HCT116 (cell line): ENCODE results near the gene URB1. TPM values are rescaled to one million over a fixed set of nuclear protein-coding genes. Genes with fewer than 3 reads are reported as not detected.

ENCODE experiments used
- ATAC-seq: fragments of 200-7000 bp; cut with Tn5 transposase; 2 replicates; pipeline ENCODE4 v1.9.1; 2020; ENCODE audit warnings: mild to moderate bottlenecking, moderate library complexity
- BruUV-seq: library from RNA; stranded (reverse); fragments of 400-500 nt; replicated peaks from 2 replicates; lab custom pipeline; 2021; lab: Mats Ljungman, UMichigan
- CTCF ChIA-PET: fragments of 300-600 bp; sonication (Branson Sonifier 250); formaldehyde crosslinking; loops from one replicate; lab custom pipeline; 2021; ENCODE audit warnings: antibody characterized with exemption; lab: Charles Lee
- POLR2A ChIA-PET: fragments of 300-600, 350-600 bp; sonication (Branson Sonifier 250); formaldehyde crosslinking; loops from one replicate; lab custom pipeline; 2021; ENCODE audit warnings: antibody characterized with exemption; lab: Charles Lee
- RAD21 ChIA-PET, 2 experiments: fragments of 300-600 bp; sonication (Branson Sonifier 250); formaldehyde crosslinking; loops; one replicate each; lab custom pipeline; 2023; ENCODE audit warnings: low total read pairs in 2 of 2; ENCODE audit not compliant: uncharacterized antibody in 2 of 2, unreplicated experiment in 2 of 2, low non-redundant PET in 1 of 2; lab: Charles Lee
- DNase-seq: peaks from one replicate; pipeline ENCODE4 v3.0.0-alpha.2; 2010; ENCODE audit warnings: low read depth, low spot score
- H2AFZ ChIP-seq: fragments of 200-600 bp; shearing (Covaris generic), sonication (generic); 2 replicates; pipeline ENCODE4 v1.6.1; 2017; ENCODE audit warnings: low read depth, mixed run types, mixed read lengths, antibody characterized with exemption, low read length; ENCODE audit not compliant: poor library complexity, severe bottlenecking
- H3K27ac ChIP-seq: 2 replicates; pipeline ENCODE4 v1.5.1; 2012; ENCODE audit warnings: low read depth, low read length
- H3K27me3 ChIP-seq: fragments of 200-600 bp; sonication (generic); 2 replicates; pipeline ENCODE4 v1.6.1; 2016; ENCODE audit warnings: mixed run types, low read length, mixed read lengths; ENCODE audit not compliant: insufficient read depth
- H3K36me3 ChIP-seq, 2 experiments: fragments of 200-500 bp in 1 of 2; fragments of 200-600 bp in 1 of 2; sonication (Bioruptor generic) in 1 of 2; sonication (generic) in 1 of 2; 2 replicates each; pipeline versions ENCODE4 v1.5.1 to v1.6.1; 2014 to 2016; ENCODE audit warnings: low read length in 2 of 2, inconsistent platforms in 1 of 2, mixed read lengths in 1 of 2, mixed run types in 1 of 2; ENCODE audit not compliant: insufficient read depth in 2 of 2, control insufficient read depth in 1 of 2
- H3K4me1 ChIP-seq, 2 experiments: fragments of 200-600 bp in 1 of 2; sonication (generic) in 1 of 2; 2 replicates each; pipeline versions ENCODE4 v1.5.1 to v1.6.1; 2012 to 2017; ENCODE audit warnings: low read length in 2 of 2, inconsistent platforms in 1 of 2, mild to moderate bottlenecking in 1 of 2, mixed read lengths in 1 of 2, mixed run types in 1 of 2, moderate library complexity in 1 of 2; ENCODE audit not compliant: insufficient read depth in 2 of 2, control insufficient read depth in 1 of 2
- H3K4me2 ChIP-seq: fragments of 200-600 bp; sonication (generic); 2 replicates; pipeline ENCODE4 v1.6.1; 2017; ENCODE audit warnings: mixed run types, low read length, mixed read lengths
- H3K4me3 ChIP-seq, 2 experiments: fragments of 200-600 bp in 1 of 2; sonication (generic) in 1 of 2; replicated peaks in 1 of 2; 2 replicates each; pipeline ENCODE4 v1.5.1; 2011 to 2016; ENCODE audit warnings: low read length in 2 of 2, control low read depth in 1 of 2, low read depth in 1 of 2, mild to moderate bottlenecking in 1 of 2, mixed read lengths in 1 of 2, mixed run types in 1 of 2
- H3K79me2 ChIP-seq: fragments of 200-600 bp; sonication (generic); 2 replicates; pipeline ENCODE4 v1.6.1; 2017; ENCODE audit warnings: mild to moderate bottlenecking, mixed run types, low read length, moderate library complexity, mixed read lengths; ENCODE audit not compliant: insufficient read depth
- H3K9ac ChIP-seq: fragments of 200-600 bp; sonication (generic); 2 replicates; pipeline ENCODE4 v1.6.1; 2016; ENCODE audit warnings: low read length, mixed read lengths
- H3K9me2 ChIP-seq: fragments of 200-600 bp; sonication (generic), shearing (Covaris generic); 2 replicates; pipeline ENCODE4 v1.6.1; 2017; ENCODE audit warnings: mixed run types, mild to moderate bottlenecking, moderate library complexity; ENCODE audit not compliant: insufficient read depth
- H3K9me3 ChIP-seq, 2 experiments: fragments of 200-500 bp in 1 of 2; fragments of 200-600 bp in 1 of 2; sonication (Bioruptor generic) in 1 of 2; sonication (generic) in 1 of 2; 2 replicates each; pipeline ENCODE4 v1.6.1; 2014 to 2017; ENCODE audit warnings: low read length in 2 of 2, mixed read lengths in 2 of 2, inconsistent platforms in 1 of 2, low read depth in 1 of 2, mild to moderate bottlenecking in 1 of 2, mixed run types in 1 of 2, moderate library complexity in 1 of 2; ENCODE audit not compliant: control insufficient read depth in 1 of 2, insufficient read depth in 1 of 2
- H4K20me1 ChIP-seq: fragments of 200-600 bp; sonication (generic), shearing (Covaris generic); 2 replicates; pipeline ENCODE4 v1.6.1; 2017; ENCODE audit warnings: mixed run types, mild to moderate bottlenecking, moderate library complexity; ENCODE audit not compliant: insufficient read depth
- CBX3 ChIP-seq: IDR thresholded peaks from 2 replicates; pipeline ENCODE4 v1.6.1; 2012; ENCODE audit warnings: low read depth
- SP1 ChIP-seq: IDR thresholded peaks from 2 replicates; pipeline ENCODE4 v1.6.1; 2012; ENCODE audit warnings: low read depth
- SRF ChIP-seq: IDR thresholded peaks from 2 replicates; pipeline ENCODE4 v1.6.1; 2012; ENCODE audit warnings: low read depth
- TCF7L2 ChIP-seq: IDR thresholded peaks from 2 replicates; pipeline ENCODE4 v1.7.0; 2011; ENCODE audit warnings: borderline replicate concordance, inconsistent platforms; ENCODE audit not compliant: insufficient read depth, insufficient read length; ENCODE audit errors: extremely low read depth
- YY1 ChIP-seq: IDR thresholded peaks from 2 replicates; pipeline ENCODE4 v1.6.1; 2011; ENCODE audit warnings: low read length, low read depth, moderate library complexity, mild to moderate bottlenecking; ENCODE audit not compliant: insufficient replicate concordance; ENCODE audit errors: extremely low read depth
- ZBTB33 ChIP-seq: IDR thresholded peaks from 2 replicates; pipeline ENCODE4 v1.6.1; 2011; ENCODE audit warnings: mild to moderate bottlenecking, low read length, moderate library complexity; ENCODE audit not compliant: insufficient replicate concordance; ENCODE audit errors: extremely low read depth
- intact Hi-C: fragments of 100-400 bp; cut with micrococcal nuclease; formaldehyde crosslinking; loops from 2 replicates; pipeline ENCODE4 v1.10.0; 2022
- total RNA-seq: library from RNA; stranded (reverse); gene quantifications from one replicate; pipeline ENCODE4 v1.2.1, GENCODE V29; 2021; ENCODE audit not compliant: unreplicated experiment
- TF ChIP-seq, protein P1 (sequence below), 3 experiments: fragments of 200-600 bp in 1 of 3; sonication (generic) in 1 of 3; IDR thresholded peaks in 2 of 3; conservative IDR thresholded peaks in 1 of 3; 2 replicates each; pipeline ENCODE4 v1.5.1; 2012 to 2017; ENCODE audit warnings: low read depth in 2 of 3, low read length in 2 of 3, antibody characterized with exemption in 1 of 3, borderline replicate concordance in 1 of 3, control low read depth in 1 of 3, mild to moderate bottlenecking in 1 of 3, mixed read lengths in 1 of 3, mixed run types in 1 of 3, moderate library complexity in 1 of 3; ENCODE audit not compliant: insufficient read depth in 1 of 3

URB1 gene
- total RNA-seq, 1 experiment from 2014 or later: 28.3 TPM

DNA sequence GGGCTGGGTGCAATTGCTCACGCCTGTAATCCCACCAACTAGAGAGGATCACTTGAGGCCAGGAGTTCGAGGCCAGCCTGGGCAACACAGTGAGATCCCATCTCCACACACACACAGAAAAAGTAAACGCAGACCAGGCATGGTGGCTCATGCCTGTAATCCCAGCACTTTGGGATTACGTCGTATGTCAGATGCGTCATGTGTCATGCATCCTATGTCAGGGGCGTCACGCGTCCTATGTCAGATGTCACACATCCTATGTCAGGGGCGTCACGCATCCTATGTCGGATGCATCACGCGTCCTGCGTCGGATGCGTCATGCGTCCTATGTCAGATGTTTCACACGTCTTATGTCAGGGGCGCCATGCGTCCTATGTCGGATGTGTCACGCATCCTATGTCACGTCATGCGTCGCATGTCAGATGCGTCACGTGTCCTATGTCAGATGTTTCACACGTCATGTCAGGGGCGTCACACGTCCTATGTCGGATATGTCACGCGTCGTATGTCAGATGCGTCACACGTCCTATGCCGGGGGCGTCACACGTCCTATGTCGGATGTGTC is 92.6 kb downstream of the URB1 start:
- Histone ChIP-seq H3K27ac (no peak overlapping the region), H3K4me3 (no peak overlapping the region), H3K27me3 (no peaks in the 10 kb centered on the region), H3K36me3 (peaks cover 0 to 10% of the 10 kb centered on the region in 2 experiments; a peak in 2 of 4 replicates), H3K9ac (no peak overlapping the region), H4K20me1 (no peaks in the 10 kb centered on the region), H3K4me1 (no peaks in the 10 kb centered on the region), H2AFZ (no peak overlapping the region), H3K9me3 (no peaks in the 10 kb centered on the region), H3K9me2 (no peaks in the 10 kb centered on the region), H3K79me2 (no peaks in the 10 kb centered on the region), H3K4me2 (no peak overlapping the region)
- ChIA-PET CTCF (no interaction called here), RAD21 (no interaction called here), POLR2A (no interaction called here)
- ATAC-seq: no peak
- intact Hi-C loops: no loop called here
- no TSS peak for BruUV-seq
- TF ChIP-seq ZBTB33 (no peak), SP1 (no peak), SRF (no peak), CBX3 (no peak), TCF7L2 (no peak), YY1 (no peak)
- TF ChIP-seq, protein P1, sequence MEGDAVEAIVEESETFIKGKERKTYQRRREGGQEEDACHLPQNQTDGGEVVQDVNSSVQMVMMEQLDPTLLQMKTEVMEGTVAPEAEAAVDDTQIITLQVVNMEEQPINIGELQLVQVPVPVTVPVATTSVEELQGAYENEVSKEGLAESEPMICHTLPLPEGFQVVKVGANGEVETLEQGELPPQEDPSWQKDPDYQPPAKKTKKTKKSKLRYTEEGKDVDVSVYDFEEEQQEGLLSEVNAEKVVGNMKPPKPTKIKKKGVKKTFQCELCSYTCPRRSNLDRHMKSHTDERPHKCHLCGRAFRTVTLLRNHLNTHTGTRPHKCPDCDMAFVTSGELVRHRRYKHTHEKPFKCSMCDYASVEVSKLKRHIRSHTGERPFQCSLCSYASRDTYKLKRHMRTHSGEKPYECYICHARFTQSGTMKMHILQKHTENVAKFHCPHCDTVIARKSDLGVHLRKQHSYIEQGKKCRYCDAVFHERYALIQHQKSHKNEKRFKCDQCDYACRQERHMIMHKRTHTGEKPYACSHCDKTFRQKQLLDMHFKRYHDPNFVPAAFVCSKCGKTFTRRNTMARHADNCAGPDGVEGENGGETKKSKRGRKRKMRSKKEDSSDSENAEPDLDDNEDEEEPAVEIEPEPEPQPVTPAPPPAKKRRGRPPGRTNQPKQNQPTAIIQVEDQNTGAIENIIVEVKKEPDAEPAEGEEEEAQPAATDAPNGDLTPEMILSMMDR (IDR thresholded peaks at IDR 0.05 in 2 of 3, conservative IDR thresholded peaks at IDR 0.05 in 1 of 3; ENCODE audit: borderline replicate concordance in 1 of 3, insufficient read depth in 1 of 3, low read depth in 2 of 3, low read length in 2 of 3): no peak
- DNase-seq: no peak
